HepG2 (cell line): ENCODE results near the gene CLTCL1. TPM values are rescaled to one million over a fixed set of nuclear protein-coding genes. Genes with fewer than 3 reads are reported as not detected.
A peak's percentile ranks its signal among the peaks of the same experiment; 100 is the strongest.

Source experiments
- BORCS8-MEF2B ChIP-seq: sonication (generic); formaldehyde crosslinking; IDR thresholded peaks from 2 replicates; pipeline ENCODE4 v1.8.0; 2022; ENCODE audit warnings: mild to moderate bottlenecking, missing genetic modification reagents
- FOSL2 ChIP-seq: sonication (generic); formaldehyde crosslinking; IDR thresholded peaks from 2 replicates; pipeline ENCODE4 v1.4.0; 2020; ENCODE audit warnings: missing genetic modification reagents
- KDM4B ChIP-seq: sonication (generic); formaldehyde crosslinking; IDR thresholded peaks from 2 replicates; pipeline ENCODE4 v1.4.0; 2020; ENCODE audit warnings: missing genetic modification reagents
- KDM5A ChIP-seq: fragments of 200-600 bp; sonication (generic); IDR thresholded peaks from 2 replicates; pipeline ENCODE4 v1.7.0; 2018; ENCODE audit warnings: antibody characterized with exemption, mild to moderate bottlenecking, low read length, borderline replicate concordance
- NFE2L1 ChIP-seq: sonication (generic); formaldehyde crosslinking; IDR thresholded peaks from 2 replicates; pipeline ENCODE4 v1.4.0; 2020; ENCODE audit warnings: missing genetic modification reagents, mild to moderate bottlenecking, borderline replicate concordance
- POLR2G ChIP-seq: fragments of 200-400 bp; formaldehyde crosslinking; IDR thresholded peaks from 2 replicates; pipeline ENCODE4 v1.6.1; 2018; ENCODE audit warnings: mild to moderate bottlenecking, low read depth, low read length, moderate library complexity
- SALL1 ChIP-seq: sonication (generic); formaldehyde crosslinking; IDR thresholded peaks from 2 replicates; pipeline ENCODE4 v1.8.0; 2022; ENCODE audit warnings: mild to moderate bottlenecking, missing genetic modification reagents
- YEATS4 ChIP-seq: sonication (generic); formaldehyde crosslinking; IDR thresholded peaks from 2 replicates; pipeline ENCODE4 v1.4.0; 2020; ENCODE audit warnings: missing genetic modification reagents, borderline replicate concordance
- ZFP37 ChIP-seq: sonication (generic); formaldehyde crosslinking; IDR thresholded peaks from 2 replicates; pipeline ENCODE4 v1.4.0; 2020; ENCODE audit warnings: missing genetic modification reagents, borderline replicate concordance
- polyA plus RNA-seq, 8 experiments: library from polyadenylated mRNA; depleted of rRNA in 3 of 8; stranded (reverse) in 7 of 8; unstranded in 1 of 8; fragments of >200 nt; fragmentation: Illumina TruSeq in 4 of 8; extraction: Trizol in 4 of 8; gene quantifications; 2 replicates each; pipeline versions ENCODE4 v1.2.1 to v1.2.3, GENCODE V29; 2011 to 2016; ENCODE audit warnings: low read depth in 4 of 8, missing spikeins in 1 of 8, mixed read lengths in 1 of 8; ENCODE audit not compliant: insufficient read depth in 1 of 8
- total RNA-seq, 5 experiments: library from RNA; depleted of rRNA; stranded (reverse); fragments of >200 nt; fragmentation: Illumina TruSeq; extraction: Trizol; gene quantifications; 2 replicates each; pipeline ENCODE4 v1.2.3, GENCODE V29; 2016; ENCODE audit warnings: low read depth in 1 of 5
- TF ChIP-seq, protein P1 (sequence below): sonication (generic); formaldehyde crosslinking; IDR thresholded peaks from 2 replicates; pipeline ENCODE4 v1.9.0; 2021; ENCODE audit warnings: missing genetic modification reagents, borderline replicate concordance
- TF ChIP-seq, protein P2 (sequence below): sonication (generic); formaldehyde crosslinking; IDR thresholded peaks from 2 replicates; pipeline ENCODE4 v1.8.0; 2022; ENCODE audit warnings: missing genetic modification reagents, mild to moderate bottlenecking, borderline replicate concordance
- TF ChIP-seq, protein P3 (sequence below): sonication (generic); formaldehyde crosslinking; IDR thresholded peaks from 2 replicates; pipeline ENCODE4 v1.5.0; 2020; ENCODE audit warnings: mild to moderate bottlenecking, missing genetic modification reagents
- TF ChIP-seq, protein P4 (sequence below): sonication (generic); formaldehyde crosslinking; IDR thresholded peaks from 2 replicates; pipeline ENCODE4 v1.5.0; 2020; ENCODE audit warnings: mild to moderate bottlenecking, missing genetic modification reagents, moderate library complexity
- TF ChIP-seq, protein P5 (sequence below), 2 experiments: sonication (generic) in 1 of 2; formaldehyde crosslinking in 1 of 2; IDR thresholded peaks; 2 replicates each; pipeline versions ENCODE4 v1.4.0 to v1.6.1; 2016 to 2020; ENCODE audit warnings: borderline replicate concordance in 1 of 2, low read depth in 1 of 2, mild to moderate bottlenecking in 1 of 2, missing genetic modification reagents in 1 of 2

The CLTCL1 gene
- total and polyA plus RNA-seq, 2 of the 13 experiments (the other 11 are each of a cell fraction or from before 2014, with no cell fraction given), result 8.1 to 10.9 TPM

DNA sequence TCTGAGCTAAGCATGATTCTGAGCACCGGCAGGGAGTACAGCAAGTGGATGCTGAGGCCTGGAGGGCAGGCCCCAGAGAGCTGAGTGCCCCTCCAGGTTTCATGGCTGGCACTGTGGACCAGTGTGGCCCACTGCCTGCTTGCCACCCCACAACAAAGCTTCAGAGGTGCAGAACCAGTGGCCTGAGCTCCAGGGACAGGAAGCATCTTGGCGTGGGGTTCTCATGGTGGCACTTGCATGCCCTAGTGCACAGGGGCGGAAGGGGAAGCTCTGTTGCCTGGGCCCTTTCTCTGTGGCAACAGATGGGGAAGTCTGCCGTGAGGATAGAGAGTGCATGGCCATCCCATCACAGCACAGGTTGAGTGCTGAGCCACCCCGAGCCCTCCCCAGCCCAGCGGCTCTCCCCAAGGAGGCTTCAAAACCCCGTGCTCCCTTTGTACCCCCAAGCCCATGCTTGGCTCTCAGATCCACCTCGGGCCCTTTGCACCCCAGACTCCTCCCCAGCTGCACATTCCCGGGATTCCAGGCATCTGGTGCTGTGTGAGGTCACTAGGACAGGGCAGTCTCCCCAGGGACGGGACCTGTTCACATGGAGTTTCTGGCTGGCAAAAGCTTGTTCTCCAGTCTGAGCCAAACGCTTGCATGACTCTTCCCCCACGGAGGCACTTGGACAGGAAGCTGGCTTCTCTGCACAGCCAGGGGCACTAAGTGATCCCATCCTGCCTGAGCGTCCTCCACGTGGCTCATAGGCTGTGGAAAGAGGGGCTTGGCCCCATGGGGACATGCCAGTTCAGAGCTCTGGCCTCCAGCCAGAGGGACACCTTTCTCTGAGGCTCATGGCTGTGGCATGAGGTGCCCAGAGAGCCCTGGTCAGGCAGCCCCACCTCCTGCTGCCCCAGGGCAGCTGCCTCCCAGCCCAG is 117.2 kb downstream of the CLTCL1 start (continued):
- TF ChIP-seq, protein P1, sequence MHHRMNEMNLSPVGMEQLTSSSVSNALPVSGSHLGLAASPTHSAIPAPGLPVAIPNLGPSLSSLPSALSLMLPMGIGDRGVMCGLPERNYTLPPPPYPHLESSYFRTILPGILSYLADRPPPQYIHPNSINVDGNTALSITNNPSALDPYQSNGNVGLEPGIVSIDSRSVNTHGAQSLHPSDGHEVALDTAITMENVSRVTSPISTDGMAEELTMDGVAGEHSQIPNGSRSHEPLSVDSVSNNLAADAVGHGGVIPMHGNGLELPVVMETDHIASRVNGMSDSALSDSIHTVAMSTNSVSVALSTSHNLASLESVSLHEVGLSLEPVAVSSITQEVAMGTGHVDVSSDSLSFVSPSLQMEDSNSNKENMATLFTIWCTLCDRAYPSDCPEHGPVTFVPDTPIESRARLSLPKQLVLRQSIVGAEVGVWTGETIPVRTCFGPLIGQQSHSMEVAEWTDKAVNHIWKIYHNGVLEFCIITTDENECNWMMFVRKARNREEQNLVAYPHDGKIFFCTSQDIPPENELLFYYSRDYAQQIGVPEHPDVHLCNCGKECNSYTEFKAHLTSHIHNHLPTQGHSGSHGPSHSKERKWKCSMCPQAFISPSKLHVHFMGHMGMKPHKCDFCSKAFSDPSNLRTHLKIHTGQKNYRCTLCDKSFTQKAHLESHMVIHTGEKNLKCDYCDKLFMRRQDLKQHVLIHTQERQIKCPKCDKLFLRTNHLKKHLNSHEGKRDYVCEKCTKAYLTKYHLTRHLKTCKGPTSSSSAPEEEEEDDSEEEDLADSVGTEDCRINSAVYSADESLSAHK (CRISPR knock-in tag), result no peak
- TF ChIP-seq, protein P2, sequence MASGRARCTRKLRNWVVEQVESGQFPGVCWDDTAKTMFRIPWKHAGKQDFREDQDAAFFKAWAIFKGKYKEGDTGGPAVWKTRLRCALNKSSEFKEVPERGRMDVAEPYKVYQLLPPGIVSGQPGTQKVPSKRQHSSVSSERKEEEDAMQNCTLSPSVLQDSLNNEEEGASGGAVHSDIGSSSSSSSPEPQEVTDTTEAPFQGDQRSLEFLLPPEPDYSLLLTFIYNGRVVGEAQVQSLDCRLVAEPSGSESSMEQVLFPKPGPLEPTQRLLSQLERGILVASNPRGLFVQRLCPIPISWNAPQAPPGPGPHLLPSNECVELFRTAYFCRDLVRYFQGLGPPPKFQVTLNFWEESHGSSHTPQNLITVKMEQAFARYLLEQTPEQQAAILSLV (CRISPR knock-in tag), result 0 out of 2 replicates have a peak, but pooled peaks have one; percentile 10
- TF ChIP-seq, protein P3, sequence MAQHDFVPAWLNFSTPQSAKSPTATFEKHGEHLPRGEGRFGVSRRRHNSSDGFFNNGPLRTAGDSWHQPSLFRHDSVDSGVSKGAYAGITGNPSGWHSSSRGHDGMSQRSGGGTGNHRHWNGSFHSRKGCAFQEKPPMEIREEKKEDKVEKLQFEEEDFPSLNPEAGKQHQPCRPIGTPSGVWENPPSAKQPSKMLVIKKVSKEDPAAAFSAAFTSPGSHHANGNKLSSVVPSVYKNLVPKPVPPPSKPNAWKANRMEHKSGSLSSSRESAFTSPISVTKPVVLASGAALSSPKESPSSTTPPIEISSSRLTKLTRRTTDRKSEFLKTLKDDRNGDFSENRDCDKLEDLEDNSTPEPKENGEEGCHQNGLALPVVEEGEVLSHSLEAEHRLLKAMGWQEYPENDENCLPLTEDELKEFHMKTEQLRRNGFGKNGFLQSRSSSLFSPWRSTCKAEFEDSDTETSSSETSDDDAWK (CRISPR knock-in tag), result no peak
- TF ChIP-seq, protein P4, sequence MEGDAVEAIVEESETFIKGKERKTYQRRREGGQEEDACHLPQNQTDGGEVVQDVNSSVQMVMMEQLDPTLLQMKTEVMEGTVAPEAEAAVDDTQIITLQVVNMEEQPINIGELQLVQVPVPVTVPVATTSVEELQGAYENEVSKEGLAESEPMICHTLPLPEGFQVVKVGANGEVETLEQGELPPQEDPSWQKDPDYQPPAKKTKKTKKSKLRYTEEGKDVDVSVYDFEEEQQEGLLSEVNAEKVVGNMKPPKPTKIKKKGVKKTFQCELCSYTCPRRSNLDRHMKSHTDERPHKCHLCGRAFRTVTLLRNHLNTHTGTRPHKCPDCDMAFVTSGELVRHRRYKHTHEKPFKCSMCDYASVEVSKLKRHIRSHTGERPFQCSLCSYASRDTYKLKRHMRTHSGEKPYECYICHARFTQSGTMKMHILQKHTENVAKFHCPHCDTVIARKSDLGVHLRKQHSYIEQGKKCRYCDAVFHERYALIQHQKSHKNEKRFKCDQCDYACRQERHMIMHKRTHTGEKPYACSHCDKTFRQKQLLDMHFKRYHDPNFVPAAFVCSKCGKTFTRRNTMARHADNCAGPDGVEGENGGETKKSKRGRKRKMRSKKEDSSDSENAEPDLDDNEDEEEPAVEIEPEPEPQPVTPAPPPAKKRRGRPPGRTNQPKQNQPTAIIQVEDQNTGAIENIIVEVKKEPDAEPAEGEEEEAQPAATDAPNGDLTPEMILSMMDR, result peak; percentile 7; the same call in 1 of the 2 replicates
- no peak for TF ChIP-seq NFE2L1 (CRISPR knock-in tag)
- no peak for TF ChIP-seq KDM4B (CRISPR knock-in tag)
- TF ChIP-seq, protein P5, sequence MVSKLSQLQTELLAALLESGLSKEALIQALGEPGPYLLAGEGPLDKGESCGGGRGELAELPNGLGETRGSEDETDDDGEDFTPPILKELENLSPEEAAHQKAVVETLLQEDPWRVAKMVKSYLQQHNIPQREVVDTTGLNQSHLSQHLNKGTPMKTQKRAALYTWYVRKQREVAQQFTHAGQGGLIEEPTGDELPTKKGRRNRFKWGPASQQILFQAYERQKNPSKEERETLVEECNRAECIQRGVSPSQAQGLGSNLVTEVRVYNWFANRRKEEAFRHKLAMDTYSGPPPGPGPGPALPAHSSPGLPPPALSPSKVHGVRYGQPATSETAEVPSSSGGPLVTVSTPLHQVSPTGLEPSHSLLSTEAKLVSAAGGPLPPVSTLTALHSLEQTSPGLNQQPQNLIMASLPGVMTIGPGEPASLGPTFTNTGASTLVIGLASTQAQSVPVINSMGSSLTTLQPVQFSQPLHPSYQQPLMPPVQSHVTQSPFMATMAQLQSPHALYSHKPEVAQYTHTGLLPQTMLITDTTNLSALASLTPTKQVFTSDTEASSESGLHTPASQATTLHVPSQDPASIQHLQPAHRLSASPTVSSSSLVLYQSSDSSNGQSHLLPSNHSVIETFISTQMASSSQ (IDR thresholded peaks at IDR 0.05; ENCODE audit: low read depth), result no peak
- TF ChIP-seq, protein P5 (CRISPR knock-in tag; IDR thresholded peaks at IDR 0.05; ENCODE audit: borderline replicate concordance), result 0 out of 2 replicates have a peak, but pooled peaks have one; percentile 14
- peak; percentile 34; the same call in 1 of the 2 replicates for TF ChIP-seq ZFP37 (CRISPR knock-in tag)
- TF ChIP-seq YEATS4 (CRISPR knock-in tag), result no peak
- TF ChIP-seq FOSL2 (CRISPR knock-in tag), result no peak
- no peak for TF ChIP-seq BORCS8-MEF2B (CRISPR knock-in tag)
- TF ChIP-seq SALL1 (CRISPR knock-in tag), result peak; percentile 39; the same call in 1 of the 2 replicates
- no peak for TF ChIP-seq KDM5A
- TF ChIP-seq POLR2G, result peak; percentile 67
